ENCODE measurements around the gene EBP.
A peak's percentile ranks its signal among the peaks of the same experiment; 100 is the strongest.

Gene EBP

DNA sequence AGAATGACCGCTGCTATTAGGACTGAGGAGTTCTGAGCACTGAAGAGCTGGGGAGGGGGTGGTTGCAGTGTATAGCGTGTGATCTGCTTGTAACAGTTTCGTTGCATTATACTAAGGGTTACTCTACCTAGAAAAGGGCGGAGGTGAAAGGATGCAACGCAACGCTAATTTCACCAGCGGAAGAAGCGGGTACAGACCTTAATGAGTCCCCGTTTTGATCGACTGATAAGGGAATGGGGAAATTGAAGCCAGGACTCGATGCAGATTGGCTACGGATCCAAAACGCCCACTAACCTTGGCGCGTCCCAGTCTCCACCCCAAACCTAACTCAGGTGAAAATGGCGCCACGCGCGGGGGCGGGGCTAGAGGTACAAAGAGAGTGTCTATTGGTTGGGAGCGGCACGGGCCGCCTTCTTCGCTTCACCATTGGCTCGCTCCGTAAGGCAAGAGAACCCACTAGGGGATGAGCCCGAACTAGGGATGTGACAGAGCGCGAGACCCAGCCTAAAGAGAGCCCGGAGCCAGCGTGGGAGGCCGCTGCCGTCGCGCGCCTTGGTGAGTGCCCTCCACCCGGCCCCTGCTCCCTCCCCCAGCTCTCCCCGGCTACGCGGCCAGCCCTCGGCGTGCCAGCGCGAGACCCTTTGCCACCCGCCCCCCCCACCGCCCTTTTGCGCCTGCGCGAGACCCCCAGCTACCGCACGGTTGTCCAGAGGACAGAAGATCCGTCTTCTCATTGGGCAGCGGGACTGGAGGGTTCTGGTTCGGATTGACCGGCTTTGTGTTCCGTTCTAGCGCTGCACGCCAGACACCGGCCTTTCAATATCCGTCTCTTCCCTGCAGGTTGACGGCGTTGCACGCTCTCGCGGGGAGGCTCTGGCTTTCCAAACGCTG is at the start of gene EBP:
TSS of gene EBP (plus strand) at position 456 of the 891 bp plus-strand sequence. CDS start 1,964 bp downstream, outside the sequence.
- DNase-seq (ENCODE audit: low spot score): peak; percentile 93

DNA sequence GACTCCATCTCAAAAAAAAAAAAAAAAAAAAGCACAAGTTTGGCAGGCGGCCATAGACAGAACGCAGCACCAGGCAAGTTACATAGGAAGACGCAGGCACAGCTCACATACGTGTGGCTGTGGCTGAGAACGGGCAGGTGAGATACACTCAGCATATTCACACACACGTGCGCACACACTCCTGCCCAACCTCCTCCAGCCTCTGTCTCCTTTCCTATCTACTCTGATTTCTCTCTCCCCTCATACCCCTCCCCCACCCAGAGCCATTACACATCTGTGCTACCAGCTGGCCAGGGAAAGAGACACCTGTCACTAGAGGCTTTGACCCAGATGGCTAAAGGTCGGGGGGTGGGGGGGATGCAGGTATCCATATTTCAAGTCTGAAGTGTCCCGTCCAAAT is 49.4 kb upstream of the EBP start:
- DNase-seq (ENCODE audit: low spot score): no peak

DNA sequence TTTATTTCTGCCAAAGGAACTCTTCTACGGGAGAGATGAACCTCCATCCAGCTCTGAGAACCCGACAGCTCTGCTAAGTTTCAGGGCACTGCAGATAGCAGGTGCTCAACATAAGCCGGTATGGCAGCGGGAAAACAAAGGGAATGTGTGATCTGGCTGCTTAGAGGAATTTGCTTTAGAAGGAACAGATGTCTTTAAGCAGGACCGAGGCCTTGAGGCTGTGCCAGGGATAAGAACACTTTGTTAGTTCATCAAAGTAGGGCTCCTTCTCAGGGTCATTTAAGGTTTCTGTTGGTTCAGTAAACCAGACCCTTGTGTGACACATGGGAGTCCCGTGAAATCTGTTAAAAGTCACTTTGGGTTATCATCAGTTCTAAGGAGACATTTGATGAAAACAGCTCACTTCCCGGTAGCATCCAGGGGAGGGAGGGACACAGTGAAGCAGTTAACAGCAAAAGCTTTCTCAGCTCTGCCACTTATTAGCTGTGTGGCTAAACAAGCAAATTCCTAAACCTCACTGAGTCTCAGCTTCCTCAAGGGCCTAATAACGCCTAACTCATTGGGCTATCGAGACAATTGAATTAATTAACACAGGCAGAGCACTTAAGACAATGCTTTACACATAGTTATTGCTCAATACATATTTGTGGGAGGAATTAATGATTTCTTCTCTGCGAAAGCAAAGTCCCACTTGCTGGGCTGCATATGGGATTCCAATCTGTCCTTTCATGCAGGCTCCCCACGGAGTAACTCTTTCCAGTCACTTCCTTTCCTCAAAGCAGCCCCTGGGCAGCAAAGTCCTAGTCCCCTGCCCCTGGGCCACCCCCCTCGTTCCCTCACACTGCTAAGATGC is 48.5 kb upstream of the EBP start:
- DNase-seq (ENCODE audit: low spot score): no peak

DNA sequence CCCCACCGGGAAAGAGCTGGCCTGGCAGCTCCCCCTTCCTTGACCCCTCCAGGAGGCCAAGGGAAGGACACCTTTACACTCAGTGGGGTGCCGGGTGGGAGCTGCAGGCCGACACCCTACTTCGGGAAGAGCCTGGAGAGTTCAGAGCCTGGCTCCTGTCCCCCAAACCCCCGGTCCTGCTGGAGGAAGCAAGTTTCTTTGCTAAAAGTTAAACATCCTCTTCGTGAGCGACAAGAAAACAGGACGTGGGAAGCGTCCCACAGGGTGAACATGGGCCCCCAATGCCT is 48.0 kb upstream of the EBP start:
- no peak for DNase-seq (ENCODE audit: low spot score)

DNA sequence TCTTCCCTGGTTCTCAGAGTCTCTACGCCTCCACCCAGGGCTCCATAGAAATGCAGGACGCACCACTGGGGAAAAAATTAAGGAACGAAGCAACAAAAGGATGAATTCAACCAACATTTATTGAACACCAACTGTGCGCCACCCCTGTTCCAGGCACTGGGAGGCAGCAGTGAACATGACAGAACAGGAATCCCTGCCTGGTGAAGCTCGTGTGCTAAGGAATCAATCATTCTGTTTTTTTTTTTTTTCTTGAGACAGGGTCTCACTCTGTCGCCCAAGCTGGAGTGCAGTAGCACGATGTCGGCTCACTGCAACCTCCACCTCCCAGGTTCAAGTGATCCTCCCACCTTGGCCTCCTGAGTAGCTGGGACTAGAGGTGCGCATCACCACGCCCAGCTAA is 47.5 kb upstream of the EBP start:
- DNase-seq (ENCODE audit: low spot score): no peak

DNA sequence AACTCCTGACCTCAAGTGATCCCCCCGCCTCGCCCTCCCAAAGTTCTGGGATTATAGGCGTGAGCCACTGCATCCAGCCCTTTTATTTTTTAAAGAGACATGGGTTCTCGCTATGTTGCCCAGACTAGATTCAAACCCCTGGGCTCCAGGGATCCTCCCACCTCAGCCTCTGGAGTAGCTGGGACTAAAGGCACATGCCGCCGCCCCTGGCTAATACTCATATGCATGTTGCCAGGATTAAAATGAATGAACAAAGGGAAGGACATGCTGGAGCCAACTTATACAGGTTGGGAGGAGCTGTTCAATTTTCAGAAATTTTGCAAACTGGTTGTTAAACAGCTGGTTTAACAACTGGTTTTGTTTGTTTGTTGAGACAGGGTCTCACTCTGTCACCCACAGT is 47.0 kb upstream of the EBP start:
- DNase-seq (ENCODE audit: low spot score): no peak

DNA sequence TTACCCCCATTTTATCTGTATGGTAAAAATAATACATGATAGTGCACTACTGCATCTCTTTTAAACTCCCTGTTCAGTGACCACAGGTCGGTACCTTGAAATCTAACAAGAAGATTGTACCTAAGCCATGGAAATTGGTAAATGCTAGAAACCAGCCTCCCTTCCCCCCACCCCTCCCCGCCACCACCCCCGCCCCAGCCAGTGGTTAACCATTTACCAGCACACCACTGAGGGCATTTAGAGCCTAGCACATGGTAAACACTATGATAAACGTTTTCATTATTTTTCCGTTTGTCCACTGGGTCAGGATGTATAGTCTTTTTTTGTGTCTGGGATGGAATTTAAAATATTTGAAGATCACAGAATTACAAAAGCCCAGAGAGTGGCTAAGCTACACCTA is 46.3 kb upstream of the EBP start:
- no peak for DNase-seq (ENCODE audit: low spot score)

DNA sequence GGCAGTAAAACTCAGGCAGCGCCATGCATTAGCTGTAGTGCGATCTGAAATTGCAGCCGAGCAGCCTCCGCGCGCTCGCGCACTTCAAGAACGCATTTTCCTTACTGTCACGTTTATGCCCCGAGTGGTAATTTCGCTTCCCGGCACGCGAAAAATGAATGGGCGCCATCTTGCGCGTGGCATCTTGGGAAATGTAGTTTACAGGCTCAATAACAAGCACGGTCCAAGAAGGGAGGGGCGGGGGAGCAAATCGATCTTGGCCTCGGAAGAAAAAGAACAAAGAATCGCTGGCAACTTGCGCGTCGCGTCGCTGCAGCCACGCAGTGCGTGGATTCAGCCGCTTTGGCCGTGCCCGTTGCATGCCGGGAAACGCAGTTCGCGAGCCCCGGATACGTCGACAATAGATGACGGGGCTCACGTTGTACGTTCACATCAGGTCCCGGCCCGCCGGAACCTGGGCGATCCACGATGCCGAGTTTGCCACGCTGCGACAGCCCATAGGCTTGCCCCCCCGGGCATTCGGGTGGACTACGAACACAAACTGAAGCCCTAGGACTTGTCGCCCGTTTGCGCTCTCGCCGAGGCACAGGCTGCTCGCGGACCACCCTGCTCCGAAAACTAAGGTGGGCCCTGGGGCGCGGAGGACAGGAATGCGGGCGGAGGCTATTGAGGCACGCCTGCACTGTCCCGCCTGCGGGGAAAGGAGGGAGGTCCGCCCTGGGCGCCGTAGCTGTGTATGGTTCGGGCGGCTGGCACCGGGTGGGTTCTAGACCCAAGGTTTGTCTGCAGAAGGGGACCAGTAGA is 45.6 kb upstream of the EBP start, which contains the start of gene FTSJ1:
TSS of gene FTSJ1 (plus strand) at position 426 of the 804 bp plus-strand sequence. CDS start 1,849 bp downstream, outside the sequence.
- DNase-seq (ENCODE audit: low spot score): peak; percentile 89

DNA sequence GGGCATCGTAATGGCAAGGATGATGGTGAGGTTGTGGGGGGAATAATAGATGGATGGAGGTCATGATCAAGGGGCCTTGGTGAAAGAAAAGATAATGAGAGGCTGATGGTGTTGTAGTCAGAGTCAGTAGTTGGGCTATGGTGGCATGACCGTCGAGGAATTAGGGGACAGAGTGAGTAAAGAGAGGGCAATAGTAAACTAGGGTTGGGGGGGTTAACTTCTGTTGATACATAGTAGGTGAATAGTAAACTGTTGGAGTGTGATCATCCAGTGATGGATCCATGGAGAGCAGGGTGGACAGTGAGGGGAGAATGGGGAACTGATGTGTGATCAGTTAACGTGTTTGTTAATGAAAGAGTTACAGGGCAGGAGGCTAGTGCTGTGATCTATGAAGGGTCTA is 44.7 kb upstream of the EBP start:
- no peak for DNase-seq (ENCODE audit: low spot score)

DNA sequence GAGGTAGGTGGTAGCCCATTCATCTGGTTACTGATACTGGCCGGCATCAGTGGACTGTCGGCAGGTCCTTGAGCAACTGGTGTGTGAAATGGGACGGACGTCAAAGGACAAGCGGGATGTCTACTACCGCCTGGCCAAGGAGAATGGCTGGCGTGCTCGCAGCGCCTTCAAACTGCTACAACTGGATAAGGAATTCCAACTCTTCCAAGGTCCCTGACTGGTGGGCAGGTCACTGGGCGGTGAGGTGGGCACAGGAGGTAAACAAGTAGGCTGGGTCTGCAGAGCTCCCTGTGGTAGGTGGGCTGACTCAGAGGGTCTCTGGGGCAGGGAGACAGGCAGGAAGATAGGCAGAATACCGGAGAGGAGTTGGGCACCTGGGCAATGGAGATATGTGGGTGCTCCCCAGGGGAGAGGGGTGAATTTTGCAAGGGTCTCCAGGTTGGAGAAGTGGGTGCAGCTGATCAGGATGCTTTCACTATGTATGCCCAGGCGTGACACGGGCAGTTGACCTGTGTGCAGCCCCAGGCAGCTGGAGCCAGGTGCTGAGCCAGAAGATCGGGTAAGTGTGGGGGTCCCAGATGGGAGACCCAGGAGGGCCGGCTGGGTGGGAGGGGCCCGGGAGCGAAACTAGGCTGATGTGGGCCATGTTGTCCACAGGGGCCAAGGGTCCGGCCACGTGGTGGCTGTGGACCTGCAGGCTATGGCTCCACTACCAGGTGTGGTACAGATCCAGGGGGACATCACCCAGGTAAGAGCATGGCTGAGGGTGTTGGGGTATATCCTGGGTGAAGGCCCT is 43.5 kb upstream of the EBP start:
- DNase-seq (ENCODE audit: low spot score): no peak

DNA sequence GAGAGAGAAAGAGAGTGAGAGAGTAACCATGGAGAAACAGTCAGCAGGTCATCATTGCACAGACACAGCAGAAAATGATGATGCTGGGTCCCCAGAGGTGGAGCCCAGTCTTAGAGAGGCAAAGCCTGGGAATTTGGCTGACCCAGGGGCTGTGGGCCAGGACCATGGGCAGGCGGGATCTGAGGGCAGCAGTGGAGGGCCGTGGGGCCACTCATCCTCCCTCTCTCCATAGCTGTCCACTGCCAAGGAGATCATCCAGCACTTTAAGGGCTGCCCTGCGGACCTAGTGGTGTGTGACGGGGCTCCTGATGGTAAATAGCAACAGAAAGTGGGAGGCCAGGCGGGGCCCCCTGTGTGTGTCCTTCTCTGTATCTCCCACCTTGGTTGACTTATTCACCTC is 42.8 kb upstream of the EBP start:
- no peak for DNase-seq (ENCODE audit: low spot score)

DNA sequence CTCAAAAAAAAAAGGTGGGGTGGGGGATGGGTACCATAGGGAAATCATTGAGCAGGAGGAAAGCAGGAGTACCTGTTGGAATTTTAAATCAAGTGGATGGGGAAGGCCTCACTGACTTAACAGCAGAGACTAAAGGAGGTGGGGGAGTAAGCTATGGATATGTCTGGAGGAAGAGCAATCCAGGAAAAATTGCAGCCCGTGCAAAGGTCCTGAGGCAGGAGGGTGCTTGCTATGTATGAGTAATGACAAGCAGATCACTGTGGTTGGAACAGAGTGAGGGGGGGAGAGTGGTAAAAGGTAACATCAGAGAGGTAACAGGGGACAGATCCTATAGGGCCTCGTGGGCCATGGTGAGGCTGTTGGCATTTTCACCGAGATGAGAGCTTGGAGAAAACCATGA is 41.5 kb upstream of the EBP start:
- DNase-seq (ENCODE audit: low spot score): no peak

DNA sequence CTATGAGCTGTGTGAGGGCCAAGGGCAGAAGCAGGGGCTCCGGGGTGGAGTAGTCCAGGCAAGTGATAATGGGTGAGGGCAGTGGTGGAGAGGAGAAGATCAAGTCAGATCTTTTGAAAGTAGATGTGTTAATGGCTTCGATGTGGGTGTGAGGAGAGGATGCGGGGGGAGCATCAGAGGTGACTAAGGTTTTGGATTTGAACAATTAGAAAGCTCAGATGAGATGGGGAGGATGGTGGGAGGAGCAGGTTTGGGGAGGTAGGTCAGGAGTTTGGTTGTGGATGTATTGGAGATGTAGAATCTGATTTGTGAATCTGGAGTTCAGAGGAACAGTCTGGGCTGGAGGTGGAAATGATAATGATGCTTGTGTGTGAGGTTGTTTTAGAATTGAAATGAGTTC is 41.0 kb upstream of the EBP start:
- no peak for DNase-seq (ENCODE audit: low spot score)

DNA sequence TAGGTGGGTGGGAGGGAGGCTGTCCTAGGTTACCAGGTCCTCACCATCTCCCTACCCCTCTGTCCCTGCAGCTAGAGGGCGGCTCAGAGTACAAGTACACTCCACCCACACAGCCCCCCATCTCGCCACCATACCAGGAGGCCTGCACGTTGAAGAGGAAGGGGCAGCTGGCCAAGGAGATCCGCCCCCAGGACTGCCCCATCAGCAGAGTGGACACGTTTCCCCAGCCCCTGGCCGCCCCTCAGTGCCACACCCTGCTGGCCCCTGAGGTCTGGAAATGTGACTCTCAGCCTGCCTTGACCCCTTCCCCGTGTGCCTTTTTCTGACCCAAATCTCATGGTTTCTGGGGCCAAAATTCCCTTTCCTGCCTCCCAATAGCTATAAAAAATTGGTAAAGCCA is 39.1 kb upstream of the EBP start:
- DNase-seq (ENCODE audit: low spot score): no peak

DNA sequence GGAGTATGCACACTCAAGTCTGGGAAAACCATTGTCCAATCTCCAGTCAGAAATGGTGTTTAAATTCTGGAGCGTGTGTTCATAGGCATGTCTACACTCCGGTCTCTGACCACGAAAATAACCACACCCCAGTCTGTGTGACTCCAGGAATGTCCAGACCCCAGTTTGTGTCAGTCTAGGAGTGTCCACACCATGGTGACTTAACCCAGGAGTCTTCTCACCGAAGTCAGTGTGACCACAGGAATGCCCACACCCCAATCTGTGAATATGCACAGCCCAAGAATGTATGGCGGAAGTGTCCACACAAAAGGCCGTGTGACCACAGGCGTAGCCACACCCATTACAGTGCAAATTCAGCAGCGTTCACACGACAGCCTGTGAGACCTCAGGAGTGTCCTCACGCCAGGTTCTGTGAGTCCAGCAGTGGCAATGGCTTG is 34.2 kb upstream of the EBP start:
- DNase-seq (ENCODE audit: low spot score): peak; percentile 56

DNA sequence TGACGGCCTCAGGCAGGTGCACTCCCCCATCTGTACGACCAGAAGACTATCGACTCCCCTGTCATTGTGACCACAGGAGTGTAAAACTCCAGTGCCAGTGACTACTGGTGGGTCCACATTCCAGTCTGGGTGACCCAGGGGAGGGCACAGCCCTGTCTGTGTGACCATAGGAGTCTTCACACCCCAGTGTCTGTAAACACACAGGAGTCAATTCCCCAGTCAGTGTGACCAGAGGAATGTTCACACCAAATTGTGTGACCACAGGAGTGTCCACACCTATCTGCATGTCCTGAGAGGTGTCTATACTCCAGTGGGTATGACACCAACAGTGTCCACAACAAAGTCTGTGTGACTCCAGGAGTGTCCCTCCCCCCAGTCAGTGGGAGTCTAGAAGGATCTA is 33.6 kb upstream of the EBP start:
- no peak for DNase-seq (ENCODE audit: low spot score)

DNA sequence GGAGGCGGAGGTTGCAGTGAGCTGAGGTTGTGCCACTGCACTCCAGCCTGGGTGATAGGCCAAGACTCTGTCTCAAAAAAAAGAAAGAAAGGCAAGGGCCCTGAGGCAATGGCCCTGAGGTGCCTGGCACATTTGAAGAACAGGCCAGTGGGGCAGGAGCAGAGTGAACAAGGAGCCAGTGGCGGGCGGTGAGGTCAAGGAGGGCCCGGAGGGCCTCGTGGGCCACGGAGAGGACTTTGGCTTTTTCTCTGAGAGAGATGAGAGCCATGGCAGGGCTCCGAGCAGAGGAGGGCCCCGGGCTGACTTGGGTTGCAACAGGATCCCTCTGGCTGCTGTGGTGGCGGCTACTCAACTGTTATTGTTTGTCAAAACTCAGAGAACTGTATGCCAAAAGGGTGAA is 32.3 kb upstream of the EBP start:
- DNase-seq (ENCODE audit: low spot score): no peak

DNA sequence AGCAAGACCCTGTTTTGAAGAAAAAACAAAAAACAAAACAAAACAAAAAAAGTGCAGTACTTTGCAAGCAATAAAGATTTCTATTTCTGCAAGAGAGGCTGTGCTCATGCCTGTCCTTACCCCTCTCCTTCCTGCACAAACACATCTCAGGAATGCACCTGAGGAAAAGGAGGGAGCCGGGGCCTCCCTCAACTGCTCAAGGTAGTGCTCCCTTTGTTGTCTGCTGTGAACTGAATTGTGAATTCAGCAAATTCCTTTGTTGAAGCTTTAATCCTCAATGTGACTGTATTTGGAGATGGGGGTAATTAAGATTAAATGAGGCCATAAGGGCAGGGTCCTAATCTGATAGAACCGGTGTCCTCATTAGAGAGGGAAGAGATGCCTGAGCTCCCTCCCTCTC is 31.7 kb upstream of the EBP start:
- no peak for DNase-seq (ENCODE audit: low spot score)

DNA sequence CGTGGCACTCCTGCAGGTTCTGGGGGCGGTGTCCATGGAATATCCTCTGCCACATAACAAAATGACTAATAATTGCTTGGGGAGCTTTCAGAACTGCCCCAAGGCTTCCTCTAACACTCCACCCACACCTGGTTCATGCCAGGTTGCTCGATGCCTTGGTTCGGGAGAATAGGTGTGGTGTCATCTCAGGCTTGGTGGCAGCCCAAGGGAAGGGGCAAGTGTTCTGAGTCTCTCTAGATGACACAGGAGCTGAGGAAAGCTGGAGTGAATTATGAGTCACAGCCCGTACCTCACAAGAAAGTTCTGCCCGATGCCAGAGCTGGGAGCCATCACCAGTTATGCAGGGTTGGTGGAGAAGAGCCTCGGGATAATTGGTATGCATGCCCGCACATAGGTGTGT is 30.9 kb upstream of the EBP start:
- DNase-seq (ENCODE audit: low spot score): no peak

DNA sequence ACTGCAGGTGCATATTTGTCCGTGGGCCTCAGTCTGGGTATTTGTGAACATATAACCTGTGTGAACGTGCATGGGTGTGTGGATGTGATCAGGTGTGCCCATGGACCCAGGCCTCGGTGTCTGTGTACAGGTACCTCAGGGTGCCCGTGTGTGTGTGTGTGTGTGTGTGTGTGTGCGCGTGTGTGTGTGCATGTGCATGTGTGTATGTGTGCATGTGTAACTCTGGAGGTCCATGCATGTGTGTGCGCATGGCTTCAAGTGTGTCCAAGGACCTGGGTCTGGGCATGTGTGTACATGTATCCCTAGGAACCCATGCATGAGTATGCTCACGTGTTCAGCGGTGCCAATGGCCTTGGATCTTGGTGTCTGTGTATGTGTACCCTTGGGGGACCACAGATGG is 29.8 kb upstream of the EBP start:
- DNase-seq (ENCODE audit: low spot score): no peak

DNA sequence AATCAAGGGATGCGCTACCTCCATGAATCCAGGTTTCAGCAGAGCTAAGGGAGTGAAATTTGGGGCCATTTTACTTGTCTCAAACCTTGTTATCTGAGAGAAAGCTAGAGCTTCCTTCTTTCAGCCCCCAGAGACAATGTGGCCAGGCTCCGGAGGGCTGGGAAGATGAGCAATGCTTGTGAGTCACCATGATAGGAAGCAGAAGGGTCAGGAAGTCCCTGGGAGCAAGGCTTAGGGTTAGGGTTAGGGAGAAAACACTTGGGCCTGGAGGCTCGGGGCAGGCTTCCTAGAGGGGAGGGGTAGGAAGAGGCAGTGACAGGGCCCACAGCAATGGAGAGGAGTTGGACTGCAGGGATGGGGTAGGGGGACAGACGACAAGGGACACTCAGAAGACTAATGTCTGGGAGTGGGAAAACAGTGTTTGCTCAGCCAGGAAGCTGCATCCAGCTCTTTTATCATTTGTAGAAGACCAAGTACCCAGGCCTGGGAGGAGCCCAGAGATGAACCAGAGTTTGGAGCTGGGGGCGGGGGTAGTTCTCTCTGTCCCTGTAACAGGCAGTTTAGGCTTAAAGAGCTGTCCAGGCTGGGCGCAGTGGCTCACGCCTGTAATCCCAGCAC is 29.2 kb upstream of the EBP start:
- DNase-seq (ENCODE audit: low spot score): peak; percentile 45
